C4-2B (cell line): Measurements from ENCODE around the gene MTRF1.

Source experiments
- H3K27ac ChIP-seq: fragments of 450-650 bp; 2 replicates; pipeline ENCODE4 v1.5.1; 2017
- ZFX ChIP-seq: fragments of 450-650 bp; IDR thresholded peaks from 2 replicates; pipeline ENCODE4 v1.6.1; 2017
- TF ChIP-seq, protein P1 (sequence below): fragments of 450-650 bp; conservative IDR thresholded peaks from 2 replicates; pipeline ENCODE4 v1.5.1; 2017; ENCODE audit warnings: mild to moderate bottlenecking

MTRF1 gene

DNA sequence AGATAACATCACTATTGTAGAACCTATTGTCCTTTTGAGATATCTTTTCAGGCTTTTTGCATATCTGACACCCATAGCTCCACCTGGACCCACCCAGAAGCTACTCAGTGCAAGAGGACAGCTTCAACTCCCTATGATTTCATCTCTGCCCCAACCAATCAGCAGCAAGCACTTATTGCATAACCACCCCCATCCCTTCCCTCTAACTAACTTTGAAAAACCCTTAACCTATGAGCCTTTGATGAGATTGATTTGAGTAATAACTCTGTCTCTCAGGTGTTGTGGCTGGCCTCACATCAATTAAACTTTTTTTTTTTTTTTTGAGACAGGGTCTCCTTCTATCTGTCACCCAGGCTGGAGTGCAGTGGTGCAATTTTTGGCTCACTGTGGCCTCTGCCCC is 13.4 kb upstream of the MTRF1 start:
- no peak for TF ChIP-seq ZFX
- TF ChIP-seq, protein P1, sequence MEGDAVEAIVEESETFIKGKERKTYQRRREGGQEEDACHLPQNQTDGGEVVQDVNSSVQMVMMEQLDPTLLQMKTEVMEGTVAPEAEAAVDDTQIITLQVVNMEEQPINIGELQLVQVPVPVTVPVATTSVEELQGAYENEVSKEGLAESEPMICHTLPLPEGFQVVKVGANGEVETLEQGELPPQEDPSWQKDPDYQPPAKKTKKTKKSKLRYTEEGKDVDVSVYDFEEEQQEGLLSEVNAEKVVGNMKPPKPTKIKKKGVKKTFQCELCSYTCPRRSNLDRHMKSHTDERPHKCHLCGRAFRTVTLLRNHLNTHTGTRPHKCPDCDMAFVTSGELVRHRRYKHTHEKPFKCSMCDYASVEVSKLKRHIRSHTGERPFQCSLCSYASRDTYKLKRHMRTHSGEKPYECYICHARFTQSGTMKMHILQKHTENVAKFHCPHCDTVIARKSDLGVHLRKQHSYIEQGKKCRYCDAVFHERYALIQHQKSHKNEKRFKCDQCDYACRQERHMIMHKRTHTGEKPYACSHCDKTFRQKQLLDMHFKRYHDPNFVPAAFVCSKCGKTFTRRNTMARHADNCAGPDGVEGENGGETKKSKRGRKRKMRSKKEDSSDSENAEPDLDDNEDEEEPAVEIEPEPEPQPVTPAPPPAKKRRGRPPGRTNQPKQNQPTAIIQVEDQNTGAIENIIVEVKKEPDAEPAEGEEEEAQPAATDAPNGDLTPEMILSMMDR = no peak
- H3K27ac ChIP-seq = no peak overlapping the region

DNA sequence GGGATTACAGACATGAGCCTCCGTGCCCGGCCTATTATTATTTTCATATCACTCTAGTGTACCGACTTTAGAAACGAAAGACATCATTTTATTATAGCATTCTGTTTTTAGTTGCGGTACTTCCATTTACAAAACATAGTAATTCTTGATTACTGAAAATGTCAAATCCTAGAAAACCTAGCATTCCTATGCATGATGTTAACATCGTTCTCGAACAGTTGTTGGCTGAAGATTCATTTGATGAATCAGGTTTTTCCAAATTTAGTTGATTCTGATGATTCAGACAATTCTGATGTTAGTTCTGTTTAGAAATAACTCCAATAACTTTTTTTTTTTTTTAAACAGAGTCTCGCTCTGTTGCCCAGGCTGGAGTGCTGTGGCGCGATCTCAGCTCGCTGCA is 11.5 kb upstream of the MTRF1 start:
- H3K27ac ChIP-seq = no peak overlapping the region
- TF ChIP-seq, protein P1 = no peak
- TF ChIP-seq ZFX = no peak

- TF ChIP-seq, protein P1 = no peak
- TF ChIP-seq ZFX = no peak
- H3K27ac ChIP-seq = no peak overlapping the region
These were observed 10.6 kb upstream of the MTRF1 start for GRCh38 chr13:41273831-41274441.

- no peak for TF ChIP-seq ZFX
- TF ChIP-seq, protein P1 = no peak
- no peak overlapping the region for H3K27ac ChIP-seq
These were observed 8.3 kb upstream of the MTRF1 start for GRCh38 chr13:41271456-41272285.

DNA sequence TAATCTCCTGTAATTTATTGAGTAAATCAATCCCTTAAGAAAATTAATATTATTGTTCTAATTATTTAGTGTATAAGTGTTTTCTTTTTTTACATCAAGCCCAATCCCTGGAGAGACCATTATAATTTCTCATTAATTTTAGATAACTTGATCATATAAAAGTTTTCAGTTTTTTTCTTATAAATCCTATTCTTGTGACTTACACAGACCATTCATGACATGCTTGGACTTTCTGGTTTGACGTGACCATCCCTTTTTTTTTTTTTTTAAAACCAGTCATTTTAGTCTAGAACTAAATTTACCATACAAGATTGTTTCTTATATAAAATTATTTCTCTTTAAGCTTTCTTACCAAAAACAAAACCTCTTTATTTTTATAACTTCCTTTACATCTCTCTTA is 5.4 kb upstream of the MTRF1 start:
- TF ChIP-seq, protein P1 = no peak
- TF ChIP-seq ZFX = no peak
- H3K27ac ChIP-seq = no peak overlapping the region

- H3K27ac ChIP-seq = no peak overlapping the region
- TF ChIP-seq, protein P1 = no peak
- no peak for TF ChIP-seq ZFX
These were observed 3.7 kb upstream of the MTRF1 start for GRCh38 chr13:41267106-41267505.

DNA sequence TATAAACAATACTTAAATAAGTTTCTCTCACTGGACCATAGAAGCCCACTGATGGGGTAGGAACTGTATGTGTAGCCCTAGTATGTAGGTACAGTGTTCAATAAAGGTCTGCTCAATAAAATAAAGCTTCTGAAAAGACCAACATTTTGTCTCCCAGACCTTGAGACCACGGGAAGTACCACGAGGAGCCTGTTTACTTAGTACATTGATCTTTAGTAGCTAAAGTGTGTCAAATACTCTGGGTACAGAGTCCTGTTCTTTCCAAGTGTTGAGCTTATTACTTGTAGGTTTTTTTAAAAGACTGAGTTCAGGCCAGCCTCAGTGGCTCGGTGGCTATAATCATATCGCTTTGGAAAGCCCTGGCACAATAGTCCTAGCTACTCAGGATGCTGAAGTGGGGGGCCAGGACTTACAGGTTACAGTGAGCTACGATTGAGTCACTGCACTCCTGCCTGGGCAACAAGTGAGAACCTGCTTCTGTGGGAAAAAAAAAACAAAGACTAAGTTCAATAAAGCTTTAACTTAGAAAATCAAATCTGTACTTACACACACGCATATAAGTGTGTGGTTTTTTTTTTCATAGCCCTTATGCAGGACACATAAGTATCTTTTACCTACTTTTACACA is 3.4 kb downstream of the MTRF1 start:
- H3K27ac ChIP-seq = no peak overlapping the region
- TF ChIP-seq, protein P1 = no peak
- no peak for TF ChIP-seq ZFX
